Ovary (tissue), 9 donors: Measurements from ENCODE around the gene SCUBE3. TPM values are rescaled to one million over a fixed set of nuclear protein-coding genes. Genes with fewer than 3 reads are reported as not detected.

Experiments
- DNase-seq, 5 donors: peaks; one replicate each; pipeline ENCODE4 v3.0.0-alpha.2; 2019 to 2020
- H3K27ac ChIP-seq, 2 donors: fragments of 200-600 bp; one replicate each; pipeline versions ENCODE4 v1.5.1 to v1.8.0; 2019 to 2022
- H3K27me3 ChIP-seq: fragments of 200-600 bp; one replicate; pipeline ENCODE4 v1.8.0; 2022
- H3K36me3 ChIP-seq: fragments of 200-600 bp; sonication (generic); one replicate; pipeline ENCODE4 v1.5.1; 2019
- H3K4me1 ChIP-seq: one replicate; pipeline ENCODE4 v1.8.1; 2013; ENCODE audit warnings: mild to moderate bottlenecking, moderate library complexity; ENCODE audit not compliant: insufficient read depth
- H3K4me3 ChIP-seq: fragments of 200-600 bp; sonication (generic); one replicate; pipeline ENCODE4 v1.5.1; 2017
- H3K9me3 ChIP-seq, 2 donors: fragments of 200-600 bp in 1 of 2; sonication (generic) in 1 of 2; one replicate each; pipeline versions ENCODE4 v1.5.1 to v1.8.1; 2013 to 2019; ENCODE audit warnings: mild to moderate bottlenecking in 1 of 2, moderate library complexity in 1 of 2
- CTCF ChIP-seq, 3 donors: fragments of 450-650 bp in 2 of 3; fragments of 200-600 bp in 1 of 3; IDR thresholded peaks; one replicate each; pipeline versions ENCODE4 v1.5.1 to v1.8.0; 2016 to 2022; ENCODE audit warnings: antibody characterized with exemption in 3 of 3, mild to moderate bottlenecking in 1 of 3
- EP300 ChIP-seq: sonication (generic); formaldehyde crosslinking; IDR thresholded peaks from one replicate; pipeline ENCODE4 v1.6.1; 2017; ENCODE audit warnings: antibody characterized with exemption
- POLR2A ChIP-seq: fragments of 450-650 bp; IDR thresholded peaks from one replicate; pipeline ENCODE4 v1.6.1; 2017; ENCODE audit warnings: antibody characterized with exemption, mild to moderate bottlenecking, moderate library complexity
- WGBS, 3 donors: extraction: QIAGEN DNeasy Blood & Tissue Kit in 1 of 3; methylation state at CpG; one replicate each; pipeline versions ENCODE4 v1.1.5 to v1.1.7; 2013 to 2017; 5-methylcytosine and 5-hydroxymethylcytosine counted together
- intact Hi-C, 4 donors: fragments of 100-400 bp; cut with DNase I; formaldehyde crosslinking; loops; one replicate each; pipeline versions ENCODE4 v1.11.0 to v1.15.1; 2022 to 2023
- polyA plus RNA-seq, 2 donors: library from polyadenylated mRNA; stranded (reverse); fragments of 200-250 nt in 1 of 2; fragments of 350-450 nt in 1 of 2; fragmentation: Illumina TruSeq in 1 of 2; extraction: RNeasy Lipid Tissue Mini Kit (QIAGEN cat#74804) in 1 of 2; gene quantifications; one replicate each; pipeline ENCODE4 v1.2.3, GENCODE V29; 2013 to 2014
- total RNA-seq, 7 donors: library from RNA; depleted of rRNA in 2 of 7; stranded (reverse); fragments of >200 nt in 2 of 7; fragmentation: NEBNext Ultra II Directional in 3 of 7; extraction: Animal tissue kit (Norgen Biotek cat#: 25700) in 3 of 7; gene quantifications; one replicate each; pipeline versions ENCODE4 v1.1.0 to v1.2.4, GENCODE V29; 2016 to 2023
- donor health status: DM: no; HTN: no; CAD: no; lungs with moderate emphysema.
- donor health status: DM: no; HTN: no; CAD: no.
- donor health status: Bipolar disorder and iron deficiency.
- donor health status: DM: yes; HTN: yes; CAD: no.
- donor health status: DM: no; HTN: no; CAD: no.
- donor health status: DM: yes; HTN: yes; CAD: no.

The SCUBE3 gene
- total and polyA plus RNA-seq, 9 donors = 0.08 to 3.1 (median 0.18) TPM; not detected in 1

GRCh38 chr6:35214869-35215664 is 1.3 kb downstream of the SCUBE3 start:
- H3K9me3 ChIP-seq = no peaks in the 10 kb centered on the region
- H3K27ac ChIP-seq = no peak overlapping the region
- DNase-seq = no peak
- no peak overlapping the region for H3K4me3 ChIP-seq
- no peaks in the 10 kb centered on the region for H3K36me3 ChIP-seq
- intact Hi-C loops = no loop called here
- TF ChIP-seq CTCF (IDR thresholded peaks at IDR 0.05) (no peak), POLR2A (no peak), EP300 (no peak)
- no peaks in the 10 kb centered on the region for H3K27me3 ChIP-seq
- H3K4me1 ChIP-seq = peaks cover 5% of the 10 kb centered on the region
- WGBS, 3 donors = 16 to 28% (median 22%) methylated on average over 18 of the region's 18 CpGs

DNA sequence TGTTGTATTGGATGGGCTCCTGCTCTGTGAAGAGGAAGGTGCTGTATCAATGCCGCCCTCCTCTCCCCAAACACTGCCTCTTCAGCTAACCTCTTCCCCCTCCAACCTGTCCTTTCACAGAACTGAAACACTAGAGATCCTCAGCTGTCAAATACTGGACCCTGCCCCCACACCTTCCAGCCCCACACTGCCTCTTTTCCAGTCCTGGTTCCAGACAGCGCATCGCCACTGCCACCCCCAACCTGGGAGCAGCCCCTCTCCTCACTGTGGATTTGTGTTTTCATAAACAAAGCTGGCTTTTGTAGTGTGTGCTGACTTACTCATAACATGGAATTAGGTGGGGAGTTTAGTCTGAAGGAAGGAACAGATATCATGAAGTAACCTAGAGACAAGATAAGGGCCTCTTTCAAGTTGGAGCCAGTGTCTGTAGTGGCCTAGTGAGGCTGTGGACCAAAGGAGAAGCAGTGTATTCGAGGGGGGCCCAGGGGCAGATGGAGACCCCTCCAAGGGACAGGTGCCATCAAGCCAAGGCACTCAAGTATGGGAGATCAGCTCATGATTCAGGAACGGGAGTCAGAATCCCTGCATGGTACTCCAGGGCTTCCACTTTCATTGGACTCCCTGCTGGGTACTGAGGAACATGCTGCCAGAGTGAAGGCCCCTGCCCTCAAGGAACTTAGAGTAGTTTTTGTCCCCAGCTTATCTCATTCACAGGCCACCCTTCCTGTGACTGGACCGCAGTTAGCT is 2.1 kb downstream of the SCUBE3 start:
- peaks cover 5% of the 10 kb centered on the region for H3K4me1 ChIP-seq
- H3K27me3 ChIP-seq = no peaks in the 10 kb centered on the region
- intact Hi-C loops = no loop called here
- no peak overlapping the region for H3K27ac ChIP-seq
- TF ChIP-seq EP300 = no peak
- TF ChIP-seq POLR2A = no peak
- no peak for TF ChIP-seq CTCF (IDR thresholded peaks at IDR 0.05)
- no peak overlapping the region for H3K4me3 ChIP-seq
- 69 to 77% (median 71%) methylated on average over 6 of the region's 6 CpGs for WGBS, 3 donors
- no peak for DNase-seq
- no peaks in the 10 kb centered on the region for H3K36me3 ChIP-seq
- no peaks in the 10 kb centered on the region for H3K9me3 ChIP-seq

DNA sequence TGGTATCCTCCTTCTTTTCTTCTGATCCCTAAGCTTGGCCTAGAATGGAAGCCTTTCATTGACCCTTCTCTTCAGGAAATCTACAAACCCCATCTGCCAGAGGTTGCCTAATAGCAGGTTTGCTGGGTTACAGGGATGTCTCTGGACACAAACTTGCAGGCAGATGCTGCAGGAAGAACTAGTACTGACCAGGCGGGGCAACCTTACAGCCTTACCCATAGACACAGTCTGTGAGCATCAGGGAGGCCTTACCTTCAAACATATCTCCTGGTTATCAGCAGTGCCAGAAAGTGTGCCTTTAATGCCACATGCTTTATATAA is 2.6 kb downstream of the SCUBE3 start:
- intact Hi-C loops = no loop called here
- H3K36me3 ChIP-seq = no peaks in the 10 kb centered on the region
- TF ChIP-seq CTCF (IDR thresholded peaks at IDR 0.05) (no peak), POLR2A (no peak), EP300 (no peak)
- H3K9me3 ChIP-seq = no peaks in the 10 kb centered on the region
- H3K27me3 ChIP-seq = no peaks in the 10 kb centered on the region
- DNase-seq = no peak
- no peak overlapping the region for H3K4me3 ChIP-seq
- 95 to 100% (median 100%) methylated on average over 1 of the region's 1 CpG for WGBS, 3 donors
- no peak overlapping the region for H3K27ac ChIP-seq
- H3K4me1 ChIP-seq = peaks cover 5% of the 10 kb centered on the region

DNA sequence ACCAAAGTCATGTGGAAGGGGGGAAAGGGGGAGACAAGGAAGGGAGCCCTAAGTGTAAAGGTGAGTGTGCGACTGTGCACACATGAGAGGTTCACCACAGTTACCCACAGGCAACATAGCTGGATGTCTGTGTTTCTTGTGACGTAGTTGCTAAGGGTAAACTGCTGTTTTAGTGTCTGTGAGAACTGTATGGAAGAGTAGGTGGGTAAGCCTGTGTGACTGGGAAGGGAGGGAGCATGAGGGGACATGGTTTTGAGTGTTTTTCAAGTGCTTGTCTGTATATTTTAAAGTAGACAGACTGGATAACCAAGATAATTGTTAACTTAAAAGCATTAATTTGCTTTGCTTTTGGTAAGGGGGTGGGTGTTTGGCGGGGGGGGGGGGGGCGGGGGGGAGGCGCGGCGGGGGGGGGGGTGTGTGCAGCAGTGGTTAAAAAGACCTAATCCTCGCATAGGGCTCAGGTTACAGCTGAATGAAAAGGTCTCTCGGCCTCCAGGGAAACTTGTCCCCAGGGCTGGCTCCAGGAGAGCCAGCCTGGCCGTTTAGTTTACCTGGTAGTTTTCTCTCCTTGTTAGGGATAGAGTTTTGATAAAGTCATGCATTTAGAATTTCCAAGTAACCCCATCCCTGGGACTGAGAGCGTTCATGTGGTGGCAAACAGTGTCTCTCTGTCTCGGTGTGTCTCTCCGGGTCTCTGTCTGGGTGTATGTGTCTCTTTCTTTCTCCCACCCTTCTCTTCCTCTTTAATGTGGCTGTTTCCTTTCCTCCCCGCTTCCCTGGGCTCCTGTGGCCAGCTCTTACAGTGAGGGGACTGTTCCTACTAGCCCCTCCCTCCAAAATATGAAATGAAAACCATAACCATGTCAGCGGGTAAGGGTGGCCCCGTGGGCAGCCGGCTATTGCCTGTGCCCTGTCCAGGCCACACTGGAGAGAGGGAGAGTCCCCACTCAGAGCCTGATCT is 3.4 kb downstream of the SCUBE3 start:
- Histone ChIP-seq H3K27ac (no peak overlapping the region), H3K9me3 (no peaks in the 10 kb centered on the region), H3K36me3 (no peaks in the 10 kb centered on the region), H3K27me3 (no peaks in the 10 kb centered on the region), H3K4me1 (peaks cover 5% of the 10 kb centered on the region), H3K4me3 (no peak overlapping the region)
- no peak for DNase-seq
- 34 to 49% (median 45%) methylated on average over 13 to 15 of the region's 17 CpGs for WGBS, 3 donors
- intact Hi-C loops = no loop called here
- TF ChIP-seq POLR2A = no peak
- no peak for TF ChIP-seq EP300
- no peak for TF ChIP-seq CTCF (IDR thresholded peaks at IDR 0.05)
